NCI-H446 treated with DMSO at 0.1 percent for 48 hours (cell line): Measurements from ENCODE around the gene HEATR1.
A peak's percentile ranks its signal among the peaks of the same experiment; 100 is the strongest.
"Not testable (repeated sequence)": the region's sequence is repeated elsewhere in the genome, so short reads cannot be mapped to it uniquely, and the experiment has no call there.

Experiments
- DNase-seq: peaks from one replicate; lab custom pipeline; 2025; lab: John Stamatoyannopoulos, UW

HEATR1 gene

GRCh38 chr1:236603991-236604904, at the start of gene HEATR1:
HEATR1 (minus strand) TSS chr1:236604516; CDS start chr1:236604095, 421 bp downstream.
- DNase-seq: peak; percentile 85

GRCh38 chr1:236645016-236645680, 40.8 kb upstream of the HEATR1 start:
- no peak for DNase-seq

- DNase-seq: no peak
Observed at GRCh38 chr1:236642763-236643162, 38.4 kb upstream of the HEATR1 start.

- DNase-seq: no peak
Observed at GRCh38 chr1:236639686-236640085, 35.4 kb upstream of the HEATR1 start.

GRCh38 chr1:236638945-236639344, 34.6 kb upstream of the HEATR1 start:
- no peak for DNase-seq

- no peak for DNase-seq
Observed at GRCh38 chr1:236636017-236636416, 31.7 kb upstream of the HEATR1 start.

- no peak for DNase-seq
Observed at GRCh38 chr1:236627727-236628408, 23.6 kb upstream of the HEATR1 start.

- no peak for DNase-seq
Observed at GRCh38 chr1:236623371-236624166, 19.3 kb upstream of the HEATR1 start.

GRCh38 chr1:236622407-236622806, 18.1 kb upstream of the HEATR1 start:
- DNase-seq: no peak

- no peak for DNase-seq
Observed at GRCh38 chr1:236619398-236619797, 15.1 kb upstream of the HEATR1 start.

GRCh38 chr1:236618507-236618906, 14.2 kb upstream of the HEATR1 start:
- DNase-seq: no peak

- DNase-seq: no peak
Observed at GRCh38 chr1:236615399-236616148, 11.3 kb upstream of the HEATR1 start.

GRCh38 chr1:236612349-236612748, 8.0 kb upstream of the HEATR1 start:
- no peak for DNase-seq

GRCh38 chr1:236608930-236609726, 4.8 kb upstream of the HEATR1 start:
- peak; percentile 2 for DNase-seq

GRCh38 chr1:236607597-236607996, 3.3 kb upstream of the HEATR1 start:
- DNase-seq: not testable (repeated sequence)

- no peak for DNase-seq
Observed at GRCh38 chr1:236604905-236605806, 840 bp upstream of the HEATR1 start.

- DNase-seq: no peak
Observed at GRCh38 chr1:236602171-236602570, 2.1 kb downstream of the HEATR1 start.

- no peak for DNase-seq
Observed at GRCh38 chr1:236590553-236591150, 13.7 kb downstream of the HEATR1 start.

GRCh38 chr1:236589531-236589930, 14.8 kb downstream of the HEATR1 start:
- no peak for DNase-seq
